ENCODE results near the gene IGFBP4. TPM values are rescaled to one million over a fixed set of nuclear protein-coding genes. Genes with fewer than 3 reads are reported as not detected.

Gene IGFBP4
- total and polyA plus RNA-seq, 7 donors, result 30.3 to 440 (median 242) TPM

DNA sequence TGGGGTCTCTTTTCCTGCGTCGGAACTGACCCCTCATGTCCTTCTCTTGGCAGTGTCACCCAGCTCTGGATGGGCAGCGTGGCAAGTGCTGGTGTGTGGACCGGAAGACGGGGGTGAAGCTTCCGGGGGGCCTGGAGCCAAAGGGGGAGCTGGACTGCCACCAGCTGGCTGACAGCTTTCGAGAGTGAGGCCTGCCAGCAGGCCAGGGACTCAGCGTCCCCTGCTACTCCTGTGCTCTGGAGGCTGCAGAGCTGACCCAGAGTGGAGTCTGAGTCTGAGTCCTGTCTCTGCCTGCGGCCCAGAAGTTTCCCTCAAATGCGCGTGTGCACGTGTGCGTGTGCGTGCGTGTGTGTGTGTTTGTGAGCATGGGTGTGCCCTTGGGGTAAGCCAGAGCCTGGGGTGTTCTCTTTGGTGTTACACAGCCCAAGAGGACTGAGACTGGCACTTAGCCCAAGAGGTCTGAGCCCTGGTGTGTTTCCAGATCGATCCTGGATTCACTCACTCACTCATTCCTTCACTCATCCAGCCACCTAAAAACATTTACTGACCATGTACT is 13.2 kb downstream of the IGFBP4 start:
- whole genome bisulfite sequencing, 2 donors, result 82 to 88% methylated on average over 16 of the region's 16 CpGs

DNA sequence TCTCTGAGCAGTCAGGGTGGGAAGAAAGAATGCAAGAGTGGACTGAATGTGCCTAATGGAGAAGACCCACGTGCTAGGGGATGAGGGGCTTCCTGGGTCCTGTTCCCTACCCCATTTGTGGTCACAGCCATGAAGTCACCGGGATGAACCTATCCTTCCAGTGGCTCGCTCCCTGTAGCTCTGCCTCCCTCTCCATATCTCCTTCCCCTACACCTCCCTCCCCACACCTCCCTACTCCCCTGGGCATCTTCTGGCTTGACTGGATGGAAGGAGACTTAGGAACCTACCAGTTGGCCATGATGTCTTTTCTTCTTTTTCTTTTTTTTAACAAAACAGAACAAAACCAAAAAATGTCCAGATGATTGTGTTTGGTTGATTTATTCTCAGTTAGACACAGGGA is 14.1 kb downstream of the IGFBP4 start:
- Histone ChIP-seq H3K4me1 (peaks cover 0 to 99% (median 90%) of the 10 kb centered on the region in 4 donors), H3K27ac (peak overlapping the region; percentile 77 to 96 (median 88)), H3K9me3 (no peaks in the 10 kb centered on the region), H3K36me3 (peaks cover 20 to 58% (median 36%) of the 10 kb centered on the region in 4 donors), H3K27me3 (no peaks in the 10 kb centered on the region), H3K4me3 (no peak overlapping the region)
- peak; percentile 57 for DNase-seq
- WGBS, 2 donors, result 91 to 93% methylated on average over 3 of the region's 3 CpGs
- intact Hi-C loops (cut with DNase I), result no loop called here
- TF ChIP-seq, protein P1, sequence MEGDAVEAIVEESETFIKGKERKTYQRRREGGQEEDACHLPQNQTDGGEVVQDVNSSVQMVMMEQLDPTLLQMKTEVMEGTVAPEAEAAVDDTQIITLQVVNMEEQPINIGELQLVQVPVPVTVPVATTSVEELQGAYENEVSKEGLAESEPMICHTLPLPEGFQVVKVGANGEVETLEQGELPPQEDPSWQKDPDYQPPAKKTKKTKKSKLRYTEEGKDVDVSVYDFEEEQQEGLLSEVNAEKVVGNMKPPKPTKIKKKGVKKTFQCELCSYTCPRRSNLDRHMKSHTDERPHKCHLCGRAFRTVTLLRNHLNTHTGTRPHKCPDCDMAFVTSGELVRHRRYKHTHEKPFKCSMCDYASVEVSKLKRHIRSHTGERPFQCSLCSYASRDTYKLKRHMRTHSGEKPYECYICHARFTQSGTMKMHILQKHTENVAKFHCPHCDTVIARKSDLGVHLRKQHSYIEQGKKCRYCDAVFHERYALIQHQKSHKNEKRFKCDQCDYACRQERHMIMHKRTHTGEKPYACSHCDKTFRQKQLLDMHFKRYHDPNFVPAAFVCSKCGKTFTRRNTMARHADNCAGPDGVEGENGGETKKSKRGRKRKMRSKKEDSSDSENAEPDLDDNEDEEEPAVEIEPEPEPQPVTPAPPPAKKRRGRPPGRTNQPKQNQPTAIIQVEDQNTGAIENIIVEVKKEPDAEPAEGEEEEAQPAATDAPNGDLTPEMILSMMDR (IDR thresholded peaks at IDR 0.05), result no peak
- TF ChIP-seq POLR2AphosphoS5 (IDR thresholded peaks at IDR 0.05) (no peak), EP300 (IDR thresholded peaks at IDR 0.05) (no peak), POLR2A (IDR thresholded peaks at IDR 0.05) (no peak)

More for the DNA sequence above, 13.2 kb downstream of the IGFBP4 start:
- H3K4me1 ChIP-seq, result peaks cover 0 to 99% (median 90%) of the 10 kb centered on the region in 4 donors
- no peak overlapping the region for H3K4me3 ChIP-seq
- peaks cover 20 to 63% (median 36%) of the 10 kb centered on the region in 4 donors for H3K36me3 ChIP-seq
- TF ChIP-seq, protein P1 (IDR thresholded peaks at IDR 0.05), result no peak
- TF ChIP-seq POLR2AphosphoS5 (IDR thresholded peaks at IDR 0.05) (peak in 3 of 4 donors; percentile 5 to 49 (median 44)), EP300 (IDR thresholded peaks at IDR 0.05) (no peak), POLR2A (IDR thresholded peaks at IDR 0.05) (no peak)
- intact Hi-C loops (cut with DNase I), result no loop called here
- no peaks in the 10 kb centered on the region for H3K27me3 ChIP-seq
- H3K27ac ChIP-seq, result peak overlapping the region; percentile 77 to 96 (median 88)
- H3K9me3 ChIP-seq, result no peaks in the 10 kb centered on the region
- peak; percentile 71 for DNase-seq

DNA sequence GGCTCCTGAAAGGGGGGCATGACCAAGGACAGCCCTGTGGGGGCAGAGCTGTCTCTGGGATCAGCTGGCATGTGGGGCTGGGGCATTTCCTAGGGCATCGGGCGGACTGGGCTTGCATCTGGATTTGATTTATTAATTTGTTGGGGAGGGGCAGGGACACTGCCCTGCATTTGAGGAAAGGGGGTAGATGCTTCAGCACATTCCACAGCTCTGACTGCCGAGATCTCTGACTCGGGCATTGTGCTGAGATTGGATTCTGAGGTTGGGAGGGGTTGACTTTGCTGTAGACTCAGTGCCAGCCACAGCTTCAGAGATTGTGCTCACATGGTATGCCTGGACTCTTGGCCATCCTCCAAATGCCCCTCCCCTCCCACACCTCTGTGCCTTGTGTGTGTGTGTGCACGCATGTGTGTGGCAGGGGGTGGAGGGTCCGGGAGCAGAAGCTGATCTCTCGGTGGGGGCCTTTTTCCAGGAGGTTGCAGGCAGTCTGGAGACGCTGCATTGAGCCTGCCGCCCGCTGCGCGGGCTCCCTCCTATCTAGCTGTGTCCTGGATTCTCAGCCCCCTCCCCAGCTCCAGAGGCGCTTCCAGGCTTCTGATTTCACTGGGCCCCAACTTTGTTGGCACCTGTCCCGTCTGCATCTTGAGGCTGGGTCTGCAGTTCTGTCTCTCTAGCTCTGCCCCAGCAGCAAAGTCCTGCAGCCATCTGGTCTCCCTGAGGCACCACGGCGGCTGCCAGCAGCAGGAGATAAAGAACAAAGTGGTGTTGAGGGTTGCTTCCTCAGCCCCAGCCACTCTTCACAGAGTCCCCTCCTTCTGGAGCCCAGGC is 14.9 kb downstream of the IGFBP4 start:
- Histone ChIP-seq H3K4me1 (peaks cover 0 to 99% (median 90%) of the 10 kb centered on the region in 4 donors), H3K36me3 (peaks cover 15 to 50% (median 29%) of the 10 kb centered on the region in 4 donors), H3K27me3 (no peaks in the 10 kb centered on the region), H3K27ac (peak overlapping the region; percentile 77 to 96 (median 88)), H3K9me3 (no peaks in the 10 kb centered on the region), H3K4me3 (no peak overlapping the region)
- WGBS, 2 donors, result 73 to 76% methylated on average over 16 of the region's 16 CpGs
- peak; percentile 82 for DNase-seq
- TF ChIP-seq POLR2AphosphoS5 (IDR thresholded peaks at IDR 0.05), result peak in 2 of 4 donors; percentile 45 to 47
- TF ChIP-seq EP300 (IDR thresholded peaks at IDR 0.05), result no peak
- intact Hi-C loops (cut with DNase I), result no loop called here

- H3K27ac ChIP-seq, result peak overlapping the region; percentile 77 to 96 (median 88)
These were observed 15.7 kb downstream of the IGFBP4 start for GRCh38 chr17:40458851-40459482.

GRCh38 chr17:40459636-40460603 is 16.7 kb downstream of the IGFBP4 start:
- 60 to 73% methylated on average over 8 of the region's 8 CpGs for WGBS, 2 donors
- peak overlapping the region; percentile 59 to 94 (median 80) for H3K27ac ChIP-seq
- TF ChIP-seq POLR2AphosphoS5 (IDR thresholded peaks at IDR 0.05) (peak in 3 of 4 donors; percentile 13 to 59 (median 45)), POLR2A (IDR thresholded peaks at IDR 0.05) (no peak), EP300 (IDR thresholded peaks at IDR 0.05) (no peak)
- TF ChIP-seq, protein P1 (IDR thresholded peaks at IDR 0.05), result no peak

More at GRCh38 chr17:40458851-40459482, 15.7 kb downstream of the IGFBP4 start:
- peak in 1 of 4 donors; percentile 53 for TF ChIP-seq POLR2AphosphoS5 (IDR thresholded peaks at IDR 0.05)
- no peak for TF ChIP-seq EP300 (IDR thresholded peaks at IDR 0.05)
- H3K36me3 ChIP-seq, result peaks cover 7 to 42% (median 21%) of the 10 kb centered on the region in 4 donors
- WGBS, 2 donors, result 91% methylated on average over 12 of the region's 12 CpGs
- no peak overlapping the region for H3K4me3 ChIP-seq
- no peaks in the 10 kb centered on the region for H3K9me3 ChIP-seq
- peak; percentile 61 for DNase-seq
- no peaks in the 10 kb centered on the region for H3K27me3 ChIP-seq
- intact Hi-C loops (cut with DNase I), result no loop called here
- peaks cover 0 to 99% (median 89%) of the 10 kb centered on the region in 4 donors for H3K4me1 ChIP-seq

More at GRCh38 chr17:40459636-40460603, 16.7 kb downstream of the IGFBP4 start:
- H3K9me3 ChIP-seq, result no peaks in the 10 kb centered on the region
- peak; percentile 71 for DNase-seq
- no peak overlapping the region for H3K4me3 ChIP-seq
- peaks cover 0 to 90% (median 83%) of the 10 kb centered on the region in 4 donors for H3K4me1 ChIP-seq
- H3K27me3 ChIP-seq, result no peaks in the 10 kb centered on the region
- intact Hi-C loops (cut with DNase I), result no loop called here
- H3K36me3 ChIP-seq, result peaks cover 0 to 33% (median 12%) of the 10 kb centered on the region in 4 donors

Data from sigmoid colon (tissue), 7 donors.